Measurements from ENCODE around the gene RNF44. TPM values are rescaled to one million over a fixed set of nuclear protein-coding genes. Genes with fewer than 3 reads are reported as not detected.
"Not testable (repeated sequence)": the region's sequence is repeated elsewhere in the genome, so short reads cannot be mapped to it uniquely, and the experiment has no call there.

The RNF44 gene
- total RNA-seq, 2 experiments from 2014 or later: 83.3 to 88.3 TPM

- no peaks in the 10 kb centered on the region for H3K27me3 Mint-ChIP-seq (ENCODE audit: low read depth)
- no peaks in the 10 kb centered on the region for H3K4me1 Mint-ChIP-seq (ENCODE audit: low read depth)
- intact Hi-C loops (cut with micrococcal nuclease): no loop called here
- CTCF ChIA-PET: interaction anchor here (0.7 to 1.1 kb wide), 2 partner anchors 21 to 54 kb away, joined by 3 to 7 read pairs; no protein-coding TSS in a partner anchor
- DNase-seq: no peak
- no peak overlapping the region for H3K4me3 Mint-ChIP-seq
- no peak overlapping the region for H3K27ac Mint-ChIP-seq
- H3K9me3 Mint-ChIP-seq: no peaks in the 10 kb centered on the region
- H3K36me3 Mint-ChIP-seq (ENCODE audit: low read depth): peaks cover 40% of the 10 kb centered on the region
Measured at GRCh38 chr5:176501333-176501732, 35.9 kb downstream of the RNF44 start.

GRCh38 chr5:176500511-176500910, 36.7 kb downstream of the RNF44 start:
- Mint-ChIP-seq H3K27ac (no peak overlapping the region), H3K36me3 (ENCODE audit: low read depth) (peaks cover 38% of the 10 kb centered on the region), H3K27me3 (ENCODE audit: low read depth) (no peaks in the 10 kb centered on the region), H3K9me3 (no peaks in the 10 kb centered on the region), H3K4me1 (ENCODE audit: low read depth) (no peaks in the 10 kb centered on the region), H3K4me3 (no peak overlapping the region)
- CTCF ChIA-PET: no interaction called here
- intact Hi-C loops (cut with micrococcal nuclease): no loop called here
- no peak for DNase-seq

- H3K4me3 Mint-ChIP-seq: no peak overlapping the region
- CTCF ChIA-PET: no interaction called here
Measured at GRCh38 chr5:176499273-176499672, 37.9 kb downstream of the RNF44 start.

GRCh38 chr5:176497852-176498251, 39.4 kb downstream of the RNF44 start:
- DNase-seq: no peak
- Mint-ChIP-seq H3K4me3 (no peak overlapping the region), H3K4me1 (ENCODE audit: low read depth) (no peaks in the 10 kb centered on the region), H3K9me3 (no peaks in the 10 kb centered on the region), H3K27ac (no peak overlapping the region), H3K36me3 (ENCODE audit: low read depth) (peaks cover 27% of the 10 kb centered on the region), H3K27me3 (ENCODE audit: low read depth) (no peaks in the 10 kb centered on the region)
- CTCF ChIA-PET: no interaction called here
- intact Hi-C loops (cut with micrococcal nuclease): no loop called here

More at GRCh38 chr5:176499273-176499672, 37.9 kb downstream of the RNF44 start:
- Mint-ChIP-seq H3K27ac (no peak overlapping the region), H3K27me3 (ENCODE audit: low read depth) (no peaks in the 10 kb centered on the region), H3K36me3 (ENCODE audit: low read depth) (peaks cover 30% of the 10 kb centered on the region), H3K4me1 (ENCODE audit: low read depth) (no peaks in the 10 kb centered on the region), H3K9me3 (no peaks in the 10 kb centered on the region)
- intact Hi-C loops (cut with micrococcal nuclease): no loop called here
- DNase-seq: no peak

- DNase-seq: no peak
- H3K9me3 Mint-ChIP-seq: no peaks in the 10 kb centered on the region
- CTCF ChIA-PET: interaction anchor here (1.2 kb wide), 1 partner anchor 168 kb away, joined by 3 read pairs; no protein-coding TSS in a partner anchor
- no peak overlapping the region for H3K4me3 Mint-ChIP-seq
- intact Hi-C loops (cut with micrococcal nuclease): no loop called here
- H3K27ac Mint-ChIP-seq: no peak overlapping the region
- peaks cover 15% of the 10 kb centered on the region for H3K4me1 Mint-ChIP-seq (ENCODE audit: low read depth)
- peaks cover 27% of the 10 kb centered on the region for H3K36me3 Mint-ChIP-seq (ENCODE audit: low read depth)
- H3K27me3 Mint-ChIP-seq (ENCODE audit: low read depth): no peaks in the 10 kb centered on the region
Measured at GRCh38 chr5:176492431-176492830, 44.8 kb downstream of the RNF44 start.

- no peak overlapping the region for H3K4me3 Mint-ChIP-seq
- intact Hi-C loops (cut with micrococcal nuclease): no loop called here
- H3K36me3 Mint-ChIP-seq (ENCODE audit: low read depth): peaks cover 28% of the 10 kb centered on the region
- no peaks in the 10 kb centered on the region for H3K9me3 Mint-ChIP-seq
- no peak for DNase-seq
- no peak overlapping the region for H3K27ac Mint-ChIP-seq
- CTCF ChIA-PET: interaction anchor here (0.5 to 1.2 kb wide), 2 partner anchors 78 to 169 kb away, joined by 3 to 5 read pairs; no protein-coding TSS in a partner anchor
- no peaks in the 10 kb centered on the region for H3K27me3 Mint-ChIP-seq (ENCODE audit: low read depth)
- H3K4me1 Mint-ChIP-seq (ENCODE audit: low read depth): peaks cover 17% of the 10 kb centered on the region
Measured at GRCh38 chr5:176491901-176492300, 45.3 kb downstream of the RNF44 start.

- Mint-ChIP-seq H3K36me3 (ENCODE audit: low read depth) (peaks cover 32% of the 10 kb centered on the region), H3K9me3 (no peaks in the 10 kb centered on the region), H3K27ac (no peak overlapping the region), H3K4me1 (ENCODE audit: low read depth) (peaks cover 21% of the 10 kb centered on the region), H3K4me3 (no peak overlapping the region), H3K27me3 (ENCODE audit: low read depth) (no peaks in the 10 kb centered on the region)
- intact Hi-C loops (cut with micrococcal nuclease): no loop called here
- CTCF ChIA-PET: no interaction called here
- no peak for DNase-seq
Measured at GRCh38 chr5:176491101-176491502, 46.1 kb downstream of the RNF44 start.

GRCh38 chr5:176490301-176490700, 46.9 kb downstream of the RNF44 start:
- Mint-ChIP-seq H3K9me3 (no peaks in the 10 kb centered on the region), H3K4me1 (ENCODE audit: low read depth) (peaks cover 22% of the 10 kb centered on the region), H3K36me3 (ENCODE audit: low read depth) (peaks cover 30% of the 10 kb centered on the region), H3K27me3 (ENCODE audit: low read depth) (no peaks in the 10 kb centered on the region), H3K27ac (no peak overlapping the region), H3K4me3 (no peak overlapping the region)
- no peak for DNase-seq
- intact Hi-C loops (cut with micrococcal nuclease): no loop called here
- CTCF ChIA-PET: interaction anchor here (0.8 kb wide), 1 partner anchor 52 kb away, joined by 3 read pairs; no protein-coding TSS in a partner anchor

GRCh38 chr5:176489077-176489476, 48.1 kb downstream of the RNF44 start:
- Mint-ChIP-seq H3K4me3 (no peak overlapping the region), H3K9me3 (no peaks in the 10 kb centered on the region), H3K27ac (no peak overlapping the region), H3K36me3 (ENCODE audit: low read depth) (peaks cover 30% of the 10 kb centered on the region), H3K4me1 (ENCODE audit: low read depth) (peaks cover 27% of the 10 kb centered on the region), H3K27me3 (ENCODE audit: low read depth) (no peaks in the 10 kb centered on the region)
- intact Hi-C loops (cut with micrococcal nuclease): loop anchor here (5.0 kb wide), 1 partner anchor 38 kb away; no protein-coding TSS in a partner anchor
- DNase-seq: no peak
- CTCF ChIA-PET: interaction anchor here (0.6 kb wide), 1 partner anchor 24 kb away, joined by 5 read pairs; no protein-coding TSS in a partner anchor

- H3K27me3 Mint-ChIP-seq (ENCODE audit: low read depth); H3K27ac Mint-ChIP-seq; H3K9me3 Mint-ChIP-seq; DNase-seq; H3K4me3 Mint-ChIP-seq: not testable (repeated sequence)
- H3K36me3 Mint-ChIP-seq (ENCODE audit: low read depth): peaks cover 29% of the 10 kb centered on the region
- CTCF ChIA-PET: interaction anchor here (0.6 kb wide), 1 partner anchor 856 kb away, joined by 3 read pairs; no protein-coding TSS in a partner anchor
- intact Hi-C loops (cut with micrococcal nuclease): loop anchor here (5.0 kb wide), 1 partner anchor 40 kb away; no protein-coding TSS in a partner anchor
- peaks cover 34% of the 10 kb centered on the region for H3K4me1 Mint-ChIP-seq (ENCODE audit: low read depth)
Measured at GRCh38 chr5:176487160-176487559, 50.0 kb downstream of the RNF44 start.

- CTCF ChIA-PET: no interaction called here
- Mint-ChIP-seq H3K27me3 (ENCODE audit: low read depth) (no peaks in the 10 kb centered on the region), H3K9me3 (no peaks in the 10 kb centered on the region), H3K27ac (no peak overlapping the region), H3K4me1 (ENCODE audit: low read depth) (peaks cover 40% of the 10 kb centered on the region), H3K36me3 (ENCODE audit: low read depth) (peaks cover 30% of the 10 kb centered on the region), H3K4me3 (no peak overlapping the region)
- intact Hi-C loops (cut with micrococcal nuclease): loop anchor here (5.0 kb wide), 1 partner anchor 41 kb away; no protein-coding TSS in a partner anchor
- no peak for DNase-seq
Measured at GRCh38 chr5:176486189-176486757, 50.9 kb downstream of the RNF44 start.

GRCh38 chr5:176485176-176485575, 52.0 kb downstream of the RNF44 start:
- Mint-ChIP-seq H3K36me3 (ENCODE audit: low read depth) (peaks cover 28% of the 10 kb centered on the region), H3K27me3 (ENCODE audit: low read depth) (no peaks in the 10 kb centered on the region), H3K4me3 (no peak overlapping the region), H3K9me3 (no peaks in the 10 kb centered on the region), H3K4me1 (ENCODE audit: low read depth) (peaks cover 40% of the 10 kb centered on the region), H3K27ac (no peak overlapping the region)
- CTCF ChIA-PET: interaction anchor here (0.6 to 1.2 kb wide), 3 partner anchors 9 to 32 kb away, joined by 3 to 4 read pairs (median 3); no protein-coding TSS in a partner anchor
- no peak for DNase-seq
- intact Hi-C loops (cut with micrococcal nuclease): loop anchor here (5.0 kb wide), 1 partner anchor 42 kb away; no protein-coding TSS in a partner anchor

DNA sequence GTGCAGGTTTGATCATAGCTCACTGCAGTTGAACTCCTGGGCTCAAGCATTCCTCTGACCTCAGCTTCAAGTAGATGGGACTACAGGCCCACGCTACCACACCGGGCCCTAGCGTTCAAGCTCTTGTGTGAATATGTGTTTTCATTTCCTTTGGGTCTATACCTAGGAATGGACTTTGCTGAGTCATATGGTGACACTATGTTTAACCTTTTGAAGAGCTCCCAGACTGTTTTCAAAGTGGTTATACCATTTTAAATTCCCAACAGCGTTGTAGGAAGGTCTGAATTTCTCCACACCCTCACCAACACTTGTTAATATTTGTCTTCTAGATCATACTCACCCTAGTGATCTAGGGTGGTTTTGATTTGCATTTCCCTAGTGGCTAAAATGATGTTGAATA, 55.5 kb downstream of the RNF44 start:
- H3K4me1 Mint-ChIP-seq (ENCODE audit: low read depth): peaks cover 25% of the 10 kb centered on the region
- peaks cover 22% of the 10 kb centered on the region for H3K36me3 Mint-ChIP-seq (ENCODE audit: low read depth)
- DNase-seq: no peak
- H3K9me3 Mint-ChIP-seq: no peaks in the 10 kb centered on the region
- H3K27ac Mint-ChIP-seq: no peak overlapping the region
- CTCF ChIA-PET: interaction anchor here (0.6 to 1.4 kb wide), 4 partner anchors 18 to 758 kb away, joined by 3 to 5 read pairs (median 4); partner anchors contain the start of gene CLTB
- no peak overlapping the region for H3K4me3 Mint-ChIP-seq
- no peaks in the 10 kb centered on the region for H3K27me3 Mint-ChIP-seq (ENCODE audit: low read depth)
- intact Hi-C loops (cut with micrococcal nuclease): no loop called here

All from activated naive CD4-positive, alpha-beta T cell treated with anti-CD3 and anti-CD28 coated beads for 36 hours (primary cell).